Stimulated activated effector memory CD8-positive, alpha-beta T cell treated with anti-CD3 and anti-CD28 coated beads, Interleukin-12 subunit alpha, Interleukin-12 subunit beta, amount 100 ng/mL, for 72 hours (primary cell): ENCODE data around the gene CBX6.

Experiments
- ATAC-seq: fragments of 150-1000 bp; cut with Tn5 transposase; 2 replicates; pipeline ENCODE4 v1.10.0; 2021
- DNase-seq, 2 donors: peaks; one replicate each; pipeline ENCODE4 v3.0.0; 2021 to 2022; ENCODE audit warnings: low spot score in 2 of 2
- H3K27ac Mint-ChIP-seq: one replicate; pipeline ENCODE4 v1.8.0; 2022; ENCODE audit warnings: mild to moderate bottlenecking, mixed read lengths
- H3K36me3 Mint-ChIP-seq: one replicate; pipeline ENCODE4 v1.8.0; 2022; ENCODE audit warnings: mild to moderate bottlenecking, mixed read lengths
- H3K4me1 Mint-ChIP-seq: one replicate; pipeline ENCODE4 v1.8.0; 2022; ENCODE audit warnings: mixed read lengths
- H3K4me3 Mint-ChIP-seq: one replicate; pipeline ENCODE4 v1.8.0; 2022; ENCODE audit warnings: mild to moderate bottlenecking, mixed read lengths
- H3K9me3 Mint-ChIP-seq: one replicate; pipeline ENCODE4 v1.8.0; 2022; ENCODE audit warnings: mixed read lengths

CBX6 gene

DNA sequence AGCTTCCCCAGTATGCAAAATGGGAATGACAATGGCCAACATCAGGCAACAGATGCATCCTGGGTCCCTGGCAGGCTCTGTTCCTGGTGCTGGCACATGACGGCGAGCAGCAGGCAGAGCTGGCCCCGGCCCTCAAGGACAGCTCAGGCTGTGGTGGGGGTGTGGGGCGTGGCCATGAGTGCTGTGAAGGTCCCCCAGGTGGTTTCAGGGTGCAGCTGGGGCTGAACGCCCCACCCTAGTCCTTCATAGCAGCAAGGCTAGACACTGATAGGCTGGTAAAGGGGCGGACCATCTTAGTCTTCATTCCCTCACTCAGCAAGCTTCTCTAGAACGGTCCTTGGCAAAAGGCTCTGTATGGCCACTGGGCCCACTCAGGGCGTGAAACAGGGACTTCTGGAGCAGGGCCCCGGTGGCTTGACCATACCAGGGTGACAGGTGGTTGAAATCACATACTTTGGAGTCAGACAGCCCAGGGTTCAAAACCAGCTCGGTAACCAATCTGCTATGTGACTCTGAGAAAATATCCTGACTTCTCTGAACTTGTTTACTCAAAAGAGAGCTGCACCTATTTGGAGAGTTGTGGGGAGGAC, 43.3 kb downstream of the CBX6 start:
- ATAC-seq (no peak), DNase-seq (no peak)
- no peaks in the 10 kb centered on the region for H3K9me3 Mint-ChIP-seq
- H3K4me1 Mint-ChIP-seq: no peaks in the 10 kb centered on the region
- no peaks in the 10 kb centered on the region for H3K36me3 Mint-ChIP-seq
- H3K4me3 Mint-ChIP-seq: no peak overlapping the region
- no peak overlapping the region for H3K27ac Mint-ChIP-seq

- no peaks in the 10 kb centered on the region for H3K36me3 Mint-ChIP-seq
- no peak overlapping the region for H3K4me3 Mint-ChIP-seq
- no peaks in the 10 kb centered on the region for H3K4me1 Mint-ChIP-seq
- H3K27ac Mint-ChIP-seq: no peak overlapping the region
- ATAC-seq (no peak), DNase-seq (no peak)
- no peaks in the 10 kb centered on the region for H3K9me3 Mint-ChIP-seq
These were observed 43.8 kb downstream of the CBX6 start for GRCh38 chr22:38828191-38828590.

DNA sequence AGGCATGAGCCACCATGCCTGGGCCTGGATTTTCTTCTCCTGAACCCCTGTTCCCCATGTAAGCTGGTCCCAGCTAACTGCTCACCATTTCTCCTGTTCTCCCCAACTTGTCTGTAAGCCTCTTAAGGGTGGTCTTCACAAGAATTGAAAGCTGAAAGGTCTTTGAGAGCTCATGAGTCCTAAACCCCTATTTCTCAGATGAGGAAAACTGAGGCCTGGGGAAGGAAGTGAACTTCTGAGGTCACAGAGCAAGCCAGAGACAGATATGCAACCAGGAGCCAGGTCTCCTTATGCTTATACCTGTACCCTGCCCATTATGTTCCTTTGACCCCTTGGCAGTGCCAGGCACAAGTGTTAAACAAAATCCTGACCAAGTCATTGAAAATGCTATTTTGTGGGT, 44.5 kb downstream of the CBX6 start:
- Mint-ChIP-seq H3K4me3 (no peak overlapping the region), H3K4me1 (no peaks in the 10 kb centered on the region), H3K27ac (no peak overlapping the region), H3K36me3 (no peaks in the 10 kb centered on the region), H3K9me3 (no peaks in the 10 kb centered on the region)
- ATAC-seq: no peak
- DNase-seq: no peak

DNA sequence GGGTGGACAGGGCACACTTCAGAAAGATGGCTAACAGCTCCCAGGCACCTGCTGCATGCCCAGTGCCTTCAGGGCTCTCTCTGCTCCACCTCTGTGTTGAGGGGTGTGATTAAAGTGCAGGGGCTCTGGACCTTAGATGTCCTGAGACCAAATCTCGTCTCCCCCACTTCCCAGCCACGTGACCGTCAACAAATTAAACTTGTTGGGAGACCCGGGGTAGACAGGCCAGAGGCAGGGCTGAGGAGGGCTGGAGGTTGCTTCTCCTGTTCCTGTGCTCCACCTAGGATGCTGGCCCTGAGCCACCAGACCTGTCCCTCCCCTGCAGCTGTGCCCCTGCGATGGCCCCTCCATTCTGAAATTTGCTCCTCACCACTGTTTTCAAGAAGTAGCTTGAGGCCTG, 45.2 kb downstream of the CBX6 start:
- Mint-ChIP-seq H3K4me1 (no peaks in the 10 kb centered on the region), H3K4me3 (no peak overlapping the region), H3K27ac (no peak overlapping the region), H3K9me3 (no peaks in the 10 kb centered on the region), H3K36me3 (no peaks in the 10 kb centered on the region)
- DNase-seq: no peak
- ATAC-seq: no peak

DNA sequence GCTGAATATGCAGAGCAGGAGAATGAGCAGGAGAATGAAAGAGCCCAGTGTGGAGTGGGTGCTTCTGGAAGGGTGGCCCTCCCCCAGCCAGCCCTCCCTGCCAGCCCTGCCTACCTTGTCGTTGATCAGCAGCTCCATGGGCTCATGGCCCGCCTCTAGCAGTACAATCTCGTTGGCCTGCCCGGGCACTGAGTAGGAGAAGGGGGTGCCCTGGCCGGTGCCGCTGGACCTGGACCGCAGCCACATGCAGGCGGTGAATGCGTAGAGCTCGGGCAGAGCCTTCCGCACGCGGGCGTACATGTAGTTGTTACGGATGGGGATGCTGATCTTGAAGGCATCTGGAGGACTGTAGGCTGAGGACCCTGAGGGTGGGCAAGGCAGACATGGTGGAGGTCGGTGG, 45.6 kb downstream of the CBX6 start:
- Mint-ChIP-seq H3K36me3 (no peaks in the 10 kb centered on the region), H3K9me3 (no peaks in the 10 kb centered on the region), H3K4me3 (no peak overlapping the region), H3K27ac (no peak overlapping the region), H3K4me1 (no peaks in the 10 kb centered on the region)
- DNase-seq: no peak
- no peak for ATAC-seq

- H3K4me3 Mint-ChIP-seq: no peak overlapping the region
- H3K4me1 Mint-ChIP-seq: no peaks in the 10 kb centered on the region
- ATAC-seq (peak; percentile 69), DNase-seq (peak; percentile 38 to 63)
- H3K36me3 Mint-ChIP-seq: no peaks in the 10 kb centered on the region
- no peaks in the 10 kb centered on the region for H3K9me3 Mint-ChIP-seq
- no peak overlapping the region for H3K27ac Mint-ChIP-seq
These were observed 47.4 kb downstream of the CBX6 start for GRCh38 chr22:38824585-38824984.

DNA sequence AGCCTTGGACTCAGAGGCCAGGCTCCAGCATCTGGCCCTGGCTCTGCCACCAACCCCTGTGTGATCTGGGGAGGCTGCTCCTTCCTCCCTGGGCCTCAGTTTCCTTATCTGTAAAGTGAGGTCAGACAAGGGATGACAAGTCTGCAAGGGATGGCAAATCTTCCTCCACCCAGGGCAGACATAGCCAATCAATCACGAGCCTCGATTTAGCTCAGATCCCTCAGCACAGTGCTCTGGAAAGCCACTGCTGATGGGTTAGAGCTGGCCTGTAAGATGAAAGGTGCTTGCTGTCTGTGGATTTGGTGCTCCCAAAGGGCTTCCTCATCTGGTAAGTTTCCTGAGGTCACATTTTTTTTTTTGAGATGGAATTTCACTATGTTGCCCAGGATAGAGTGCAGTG, 48.4 kb downstream of the CBX6 start:
- Mint-ChIP-seq H3K27ac (no peak overlapping the region), H3K36me3 (no peaks in the 10 kb centered on the region), H3K4me3 (no peak overlapping the region), H3K9me3 (no peaks in the 10 kb centered on the region), H3K4me1 (no peaks in the 10 kb centered on the region)
- ATAC-seq (no peak), DNase-seq (no peak)

DNA sequence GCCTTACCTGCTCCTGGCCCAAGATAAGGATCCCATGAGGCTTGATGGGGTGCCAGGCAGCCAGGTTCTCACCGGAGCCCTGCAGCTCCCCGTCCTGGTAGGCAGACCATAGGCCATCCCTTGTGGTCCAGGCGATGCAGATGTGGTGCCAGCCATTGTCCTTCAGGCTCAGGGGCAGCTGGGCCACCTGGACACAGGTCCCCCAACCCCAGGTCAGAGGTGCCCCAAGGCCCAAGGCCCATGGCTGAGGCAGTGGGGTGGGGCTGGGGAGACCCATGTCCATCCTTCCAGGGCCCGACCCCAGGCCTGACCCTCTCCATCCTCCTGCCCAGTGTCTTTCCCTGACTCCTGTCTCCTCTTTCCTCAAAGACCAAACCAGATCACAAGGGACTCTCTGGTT, 48.9 kb downstream of the CBX6 start:
- Mint-ChIP-seq H3K4me1 (no peaks in the 10 kb centered on the region), H3K4me3 (no peak overlapping the region), H3K36me3 (no peaks in the 10 kb centered on the region), H3K27ac (no peak overlapping the region), H3K9me3 (no peaks in the 10 kb centered on the region)
- ATAC-seq (no peak), DNase-seq (no peak)

GRCh38 chr22:38820020-38820419, 52.0 kb downstream of the CBX6 start:
- no peak overlapping the region for H3K27ac Mint-ChIP-seq

DNA sequence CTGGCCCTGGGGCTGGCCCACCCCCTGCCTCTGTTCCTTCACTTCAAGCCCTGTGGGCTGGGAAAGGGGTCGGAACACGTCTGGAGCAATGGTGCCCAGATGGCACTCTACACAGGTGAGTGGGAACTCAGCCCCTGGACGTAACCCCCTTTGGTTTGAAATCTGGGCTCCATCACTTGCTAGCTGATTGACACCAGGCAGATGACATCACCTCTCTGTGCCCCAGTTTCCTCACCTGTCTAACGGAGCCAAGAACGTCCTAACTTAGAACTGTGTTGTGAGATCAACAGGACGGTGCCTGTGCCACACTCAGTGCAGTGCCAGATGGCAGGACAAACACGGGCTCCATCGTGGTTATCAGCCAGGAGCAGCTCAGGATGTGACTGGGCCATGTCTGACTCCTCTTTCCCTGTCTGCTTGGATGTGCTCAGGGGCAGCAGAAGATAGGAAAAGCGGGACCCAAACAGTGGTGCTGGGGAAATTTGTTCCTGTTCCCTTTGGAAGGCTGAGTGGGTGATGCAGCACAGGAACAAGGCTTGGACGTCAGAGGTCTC, 52.6 kb downstream of the CBX6 start:
- Mint-ChIP-seq H3K27ac (no peak overlapping the region), H3K4me3 (no peak overlapping the region), H3K9me3 (no peaks in the 10 kb centered on the region), H3K36me3 (no peaks in the 10 kb centered on the region), H3K4me1 (no peaks in the 10 kb centered on the region)
- ATAC-seq (peak; percentile 7), DNase-seq (no peak)

More at GRCh38 chr22:38820020-38820419, 52.0 kb downstream of the CBX6 start:
- DNase-seq: no peak
- ATAC-seq: no peak
- Mint-ChIP-seq H3K36me3 (no peaks in the 10 kb centered on the region), H3K4me1 (no peaks in the 10 kb centered on the region), H3K4me3 (no peak overlapping the region), H3K9me3 (no peaks in the 10 kb centered on the region)

- H3K27ac Mint-ChIP-seq: no peak overlapping the region
- ATAC-seq (no peak), DNase-seq (no peak)
- no peaks in the 10 kb centered on the region for H3K9me3 Mint-ChIP-seq
- no peaks in the 10 kb centered on the region for H3K4me1 Mint-ChIP-seq
- H3K36me3 Mint-ChIP-seq: no peaks in the 10 kb centered on the region
- no peak overlapping the region for H3K4me3 Mint-ChIP-seq
These were observed 54.8 kb downstream of the CBX6 start for GRCh38 chr22:38817196-38817595.

GRCh38 chr22:38815842-38816241, 56.2 kb downstream of the CBX6 start:
- Mint-ChIP-seq H3K36me3 (no peaks in the 10 kb centered on the region), H3K9me3 (no peaks in the 10 kb centered on the region), H3K4me1 (no peaks in the 10 kb centered on the region), H3K27ac (no peak overlapping the region), H3K4me3 (no peak overlapping the region)
- no peak for DNase-seq
- ATAC-seq: no peak
